Tibial nerve (tissue), 4 donors: ENCODE results near the gene SUSD1. TPM values are rescaled to one million over a fixed set of nuclear protein-coding genes. Genes with fewer than 3 reads are reported as not detected.

Experiments
- DNase-seq, 2 donors: peaks; one replicate each; pipeline ENCODE4 v3.0.0-alpha.2; 2019; ENCODE audit warnings: low spot score in 2 of 2
- H3K27ac ChIP-seq, 4 donors: fragments of 200-600 bp; sonication (generic) in 3 of 4; one replicate each; pipeline ENCODE4 v1.5.1; 2017 to 2019; ENCODE audit warnings: mild to moderate bottlenecking in 1 of 4
- H3K27me3 ChIP-seq, 2 donors: fragments of 200-600 bp; sonication (generic) in 1 of 2; one replicate each; pipeline versions ENCODE4 v1.5.1 to v1.6.0; 2017 to 2019
- H3K36me3 ChIP-seq, 3 donors: fragments of 200-600 bp; sonication (generic); one replicate each; pipeline ENCODE4 v1.5.1; 2018 to 2019
- H3K4me1 ChIP-seq, 4 donors: fragments of 200-600 bp; sonication (generic) in 3 of 4; one replicate each; pipeline ENCODE4 v1.5.1; 2017 to 2019
- H3K4me3 ChIP-seq, 4 donors: fragments of 200-600 bp; sonication (generic) in 3 of 4; one replicate each; pipeline ENCODE4 v1.5.1; 2017 to 2019; ENCODE audit warnings: mild to moderate bottlenecking in 1 of 4, moderate library complexity in 1 of 4
- H3K9me3 ChIP-seq, 4 donors: fragments of 200-600 bp; sonication (generic) in 3 of 4; one replicate each; pipeline ENCODE4 v1.5.1; 2017 to 2019
- CTCF ChIP-seq, 5 experiments: fragments of 200-600 bp in 3 of 5; fragments of 450-650 bp in 2 of 5; sonication (generic) in 3 of 5; IDR thresholded peaks; one replicate each; pipeline ENCODE4 v1.5.1; 2016 to 2019; ENCODE audit warnings: antibody characterized with exemption in 5 of 5, mild to moderate bottlenecking in 3 of 5, moderate library complexity in 2 of 5
- EP300 ChIP-seq, 2 donors: sonication (generic); formaldehyde crosslinking; IDR thresholded peaks; one replicate each; pipeline ENCODE4 v1.6.1; 2017; ENCODE audit warnings: antibody characterized with exemption in 2 of 2, mild to moderate bottlenecking in 1 of 2
- POLR2A ChIP-seq, 2 donors: fragments of 450-650 bp; IDR thresholded peaks; one replicate each; pipeline ENCODE4 v1.6.1; 2017; ENCODE audit warnings: antibody characterized with exemption in 2 of 2, mild to moderate bottlenecking in 2 of 2, moderate library complexity in 2 of 2
- WGBS, 2 donors: methylation state at CpG; one replicate each; pipeline ENCODE4 v1.1.5; 2018; 5-methylcytosine and 5-hydroxymethylcytosine counted together
- total RNA-seq, 4 donors: library from RNA; depleted of rRNA; stranded (reverse); fragments of >200 nt; gene quantifications; one replicate each; pipeline ENCODE4 v1.1.0, GENCODE V29; 2016

The SUSD1 gene
- total RNA-seq, 4 donors from 2014 or later, result 6.9 to 19.8 (median 11.5) TPM

GRCh38 chr9:112033237-112034215, 141.6 kb downstream of the SUSD1 start:
- Histone ChIP-seq H3K4me3 (no peak overlapping the region), H3K27me3 (no peaks in the 10 kb centered on the region), H3K36me3 (no peaks in the 10 kb centered on the region), H3K9me3 (no peaks in the 10 kb centered on the region), H3K27ac (no peak overlapping the region), H3K4me1 (peaks cover 0 to 9% (median 5%) of the 10 kb centered on the region in 4 donors)
- WGBS, 2 donors, result 89 to 91% methylated on average over 9 of the region's 9 CpGs
- TF ChIP-seq CTCF (IDR thresholded peaks at IDR 0.05), result no peak
- no peak for DNase-seq

- Histone ChIP-seq H3K36me3 (no peaks in the 10 kb centered on the region), H3K27me3 (no peaks in the 10 kb centered on the region), H3K4me3 (no peak overlapping the region), H3K4me1 (peaks cover 0 to 9% (median 5%) of the 10 kb centered on the region in 4 donors), H3K9me3 (no peaks in the 10 kb centered on the region), H3K27ac (no peak overlapping the region)
- DNase-seq, result no peak
- 83 to 86% methylated on average over 1 of the region's 1 CpG for WGBS, 2 donors
- TF ChIP-seq POLR2A (IDR thresholded peaks at IDR 0.05), result no peak
- TF ChIP-seq EP300 (IDR thresholded peaks at IDR 0.05), result no peak
- TF ChIP-seq CTCF (IDR thresholded peaks at IDR 0.05), result no peak
These were observed 142.4 kb downstream of the SUSD1 start for GRCh38 chr9:112032743-112033142.

GRCh38 chr9:112032009-112032408, 143.1 kb downstream of the SUSD1 start:
- Histone ChIP-seq H3K27me3 (no peaks in the 10 kb centered on the region), H3K36me3 (no peaks in the 10 kb centered on the region), H3K27ac (no peak overlapping the region), H3K4me1 (peaks cover 0 to 9% (median 5%) of the 10 kb centered on the region in 4 donors), H3K9me3 (no peaks in the 10 kb centered on the region), H3K4me3 (no peak overlapping the region)
- no peak for TF ChIP-seq EP300 (IDR thresholded peaks at IDR 0.05)
- TF ChIP-seq CTCF (IDR thresholded peaks at IDR 0.05), result no peak
- TF ChIP-seq POLR2A (IDR thresholded peaks at IDR 0.05), result no peak
- no peak for DNase-seq
- 91 to 96% methylated on average over 2 of the region's 2 CpGs for WGBS, 2 donors

GRCh38 chr9:112031400-112031799, 143.7 kb downstream of the SUSD1 start:
- DNase-seq, result no peak
- Histone ChIP-seq H3K4me3 (no peak overlapping the region), H3K36me3 (no peaks in the 10 kb centered on the region), H3K9me3 (no peaks in the 10 kb centered on the region), H3K27ac (no peak overlapping the region), H3K27me3 (no peaks in the 10 kb centered on the region), H3K4me1 (peaks cover 0 to 9% (median 5%) of the 10 kb centered on the region in 4 donors)
- WGBS, 2 donors, result 53 to 62% methylated on average over 3 of the region's 3 CpGs
- no peak for TF ChIP-seq EP300 (IDR thresholded peaks at IDR 0.05)
- no peak for TF ChIP-seq CTCF (IDR thresholded peaks at IDR 0.05)
- TF ChIP-seq POLR2A (IDR thresholded peaks at IDR 0.05), result no peak

- peak overlapping the region in 2 of 4 donors; percentile 8 to 13 for H3K27ac ChIP-seq
- no peak overlapping the region for H3K4me3 ChIP-seq
- TF ChIP-seq POLR2A (IDR thresholded peaks at IDR 0.05), result no peak
- TF ChIP-seq EP300 (IDR thresholded peaks at IDR 0.05), result peak in 1 of 2 donors; percentile 29
- WGBS, 2 donors, result 47 to 50% methylated on average over 3 of the region's 3 CpGs
- no peaks in the 10 kb centered on the region for H3K27me3 ChIP-seq
- H3K36me3 ChIP-seq, result no peaks in the 10 kb centered on the region
- H3K4me1 ChIP-seq, result peaks cover 0 to 9% (median 5%) of the 10 kb centered on the region in 4 donors
- H3K9me3 ChIP-seq, result no peaks in the 10 kb centered on the region
- no peak for DNase-seq
These were observed 145.1 kb downstream of the SUSD1 start for GRCh38 chr9:112029921-112030444.
